HL-60 (cell line): Measurements from ENCODE around the gene RFX1.

ENCODE experiments used
- DNase-seq, 2 experiments: peaks; one replicate each; pipeline ENCODE4 v3.0.0-alpha.2; 2010 to 2020; ENCODE audit warnings: low read depth in 1 of 2, low spot score in 1 of 2
- H3K27ac ChIP-seq: fragments of 250-450 bp; sonication (Bioruptor Pico); replicated peaks from 2 replicates; pipeline ENCODE4 v1.5.1; 2020; ENCODE audit warnings: mild to moderate bottlenecking, moderate library complexity
- H3K27me3 ChIP-seq: fragments of 250-450 bp; sonication (Bioruptor Pico); 2 replicates; pipeline ENCODE4 v1.5.1; 2021; ENCODE audit warnings: mild to moderate bottlenecking, moderate library complexity; ENCODE audit not compliant: insufficient read depth, poor library complexity, severe bottlenecking
- H3K4me3 ChIP-seq: replicated peaks from 2 replicates; pipeline ENCODE4 v1.5.1; 2011; ENCODE audit warnings: mild to moderate bottlenecking, control low read depth, low read length; ENCODE audit not compliant: insufficient read depth
- CTCF ChIP-seq: IDR thresholded peaks from one replicate; pipeline ENCODE4 v1.5.1; 2011; ENCODE audit warnings: low read length, control low read depth, inconsistent platforms; ENCODE audit not compliant: insufficient read depth
- GABPA ChIP-seq: IDR thresholded peaks from 2 replicates; pipeline ENCODE4 v1.6.1; 2012; ENCODE audit warnings: low read depth
- POLR2AphosphoS5 ChIP-seq: IDR thresholded peaks from 2 replicates; pipeline ENCODE4 v1.6.1; 2012; ENCODE audit warnings: low read depth
- REST ChIP-seq: IDR thresholded peaks from 2 replicates; pipeline ENCODE4 v1.6.1; 2012; ENCODE audit warnings: low read depth; ENCODE audit not compliant: insufficient replicate concordance
- SPI1 ChIP-seq: IDR thresholded peaks from 2 replicates; pipeline ENCODE4 v1.6.1; 2012; ENCODE audit warnings: low read depth, mild to moderate bottlenecking, borderline replicate concordance

Gene RFX1

GRCh38 chr19:14000691-14001375 lies 5.3 kb downstream of the RFX1 start:
- no peak for TF ChIP-seq REST
- no peak for TF ChIP-seq POLR2AphosphoS5
- TF ChIP-seq CTCF = no peak
- no peak for TF ChIP-seq GABPA
- no peak for TF ChIP-seq SPI1
- Histone ChIP-seq H3K27me3 (no peaks in the 10 kb centered on the region), H3K27ac (no peak overlapping the region), H3K4me3 (no peak overlapping the region)
- no peak for DNase-seq

- no peaks in the 10 kb centered on the region for H3K27me3 ChIP-seq
- H3K4me3 ChIP-seq = no peak overlapping the region
- no peak for TF ChIP-seq SPI1
- no peak for TF ChIP-seq REST
- TF ChIP-seq POLR2AphosphoS5 = no peak
- no peak for TF ChIP-seq GABPA
- no peak for TF ChIP-seq CTCF
- H3K27ac ChIP-seq = no peak overlapping the region
- no peak for DNase-seq
Measured at GRCh38 chr19:13999085-13999484, 7.0 kb downstream of the RFX1 start.

- TF ChIP-seq POLR2AphosphoS5 (no peak), GABPA (no peak), REST (no peak), SPI1 (no peak), CTCF (no peak)
- Histone ChIP-seq H3K27me3 (no peaks in the 10 kb centered on the region), H3K4me3 (no peak overlapping the region), H3K27ac (no peak overlapping the region)
- no peak for DNase-seq
Measured at GRCh38 chr19:13998426-13998825, 7.7 kb downstream of the RFX1 start.
